ENCODE results near the gene NLRX1. TPM values are rescaled to one million over a fixed set of nuclear protein-coding genes. Genes with fewer than 3 reads are reported as not detected.
"Not testable (repeated sequence)": the region's sequence is repeated elsewhere in the genome, so short reads cannot be mapped to it uniquely, and the experiment has no call there.

NLRX1 gene
- total RNA-seq, 1 donor from 2014 or later, result 10.2 TPM

GRCh38 chr11:119196833-119197483 lies 28.4 kb downstream of the NLRX1 start:
- Histone ChIP-seq H3K4me1 (no peaks in the 10 kb centered on the region), H3K4me2 (no peak overlapping the region), H3K4me3 (no peak overlapping the region), H2AFZ (replicated peaks) (no peak overlapping the region), H3K27ac (no peak overlapping the region), H3K27me3 (no peaks in the 10 kb centered on the region), H3F3A (ENCODE audit: low read depth) (no peaks in the 10 kb centered on the region), H3K79me2 (ENCODE audit: low read depth) (no peaks in the 10 kb centered on the region), H3K9ac (no peak overlapping the region), H4K20me1 (ENCODE audit: low read depth) (no peaks in the 10 kb centered on the region), H3K36me3 (no peaks in the 10 kb centered on the region), H3K9me3 (ENCODE audit: low read depth) (no peaks in the 10 kb centered on the region)
- Mint-ChIP-seq H3K27ac (no peak overlapping the region), H3K36me3 (no peaks in the 10 kb centered on the region), H3K27me3 (ENCODE audit: insufficient read depth, low read depth) (peaks cover 2% of the 10 kb centered on the region), H3K9me3 (no peaks in the 10 kb centered on the region), H3K4me3 (no peak overlapping the region), H3K4me1 (no peaks in the 10 kb centered on the region)
- peak; percentile 89 for TF ChIP-seq CTCF (IDR thresholded peaks at IDR 0.05)
- no peak for TF ChIP-seq EZH2 (IDR thresholded peaks at IDR 0.05)
- peak; percentile 84 for DNase-seq (ENCODE audit: low spot score)

- Mint-ChIP-seq H3K36me3 (no peaks in the 10 kb centered on the region), H3K27ac (no peak overlapping the region), H3K4me1 (no peaks in the 10 kb centered on the region), H3K4me3 (no peak overlapping the region), H3K27me3 (ENCODE audit: insufficient read depth, low read depth) (no peaks in the 10 kb centered on the region), H3K9me3 (no peaks in the 10 kb centered on the region)
- Histone ChIP-seq H3K36me3 (no peaks in the 10 kb centered on the region), H4K20me1 (ENCODE audit: low read depth) (no peaks in the 10 kb centered on the region), H2AFZ (replicated peaks) (no peak overlapping the region), H3F3A (ENCODE audit: low read depth) (no peaks in the 10 kb centered on the region), H3K79me2 (ENCODE audit: low read depth) (no peaks in the 10 kb centered on the region), H3K27ac (no peak overlapping the region), H3K9me3 (ENCODE audit: low read depth) (no peaks in the 10 kb centered on the region), H3K4me3 (no peak overlapping the region), H3K9ac (no peak overlapping the region), H3K4me2 (no peak overlapping the region), H3K4me1 (no peaks in the 10 kb centered on the region), H3K27me3 (no peaks in the 10 kb centered on the region)
- no peak for DNase-seq (ENCODE audit: low spot score)
- no peak for TF ChIP-seq EZH2 (IDR thresholded peaks at IDR 0.05)
- TF ChIP-seq CTCF (IDR thresholded peaks at IDR 0.05), result no peak
- TF ChIP-seq EZH2phosphoT487 (IDR thresholded peaks at IDR 0.05), result no peak
Measured at GRCh38 chr11:119198925-119199324, 30.4 kb downstream of the NLRX1 start.

DNA sequence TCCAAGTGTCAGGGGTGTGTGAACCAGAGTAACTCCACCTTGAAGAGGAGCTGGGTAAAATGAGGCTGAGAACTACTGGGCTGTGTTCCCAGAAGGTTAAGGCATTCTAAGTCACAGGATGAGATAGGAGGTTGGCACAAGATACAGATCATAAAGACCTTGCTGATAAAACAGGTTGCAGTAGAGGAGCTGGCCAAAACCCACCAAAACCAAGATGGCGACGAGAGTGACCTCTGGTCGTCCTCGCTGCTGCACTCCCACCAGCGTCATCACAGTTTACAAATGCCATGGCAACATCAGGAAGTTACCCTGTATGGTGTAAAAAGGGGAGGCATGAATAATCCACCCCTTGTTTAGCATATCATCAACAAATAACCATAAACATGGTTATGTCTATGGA lies 32.7 kb downstream of the NLRX1 start:
- not testable (repeated sequence) for H3K27ac ChIP-seq; DNase-seq (ENCODE audit: low spot score); H3K27ac Mint-ChIP-seq; H3K4me3 ChIP-seq; H3K4me1 Mint-ChIP-seq; H3K36me3 Mint-ChIP-seq; H2AFZ ChIP-seq (replicated peaks); H3K27me3 ChIP-seq; H4K20me1 ChIP-seq (ENCODE audit: low read depth); H3K4me3 Mint-ChIP-seq; H3K4me2 ChIP-seq; H3F3A ChIP-seq (ENCODE audit: low read depth); H3K9me3 Mint-ChIP-seq; H3K4me1 ChIP-seq; H3K27me3 Mint-ChIP-seq (ENCODE audit: insufficient read depth, low read depth); H3K36me3 ChIP-seq; H3K9me3 ChIP-seq (ENCODE audit: low read depth); H3K9ac ChIP-seq; H3K79me2 ChIP-seq (ENCODE audit: low read depth)

DNA sequence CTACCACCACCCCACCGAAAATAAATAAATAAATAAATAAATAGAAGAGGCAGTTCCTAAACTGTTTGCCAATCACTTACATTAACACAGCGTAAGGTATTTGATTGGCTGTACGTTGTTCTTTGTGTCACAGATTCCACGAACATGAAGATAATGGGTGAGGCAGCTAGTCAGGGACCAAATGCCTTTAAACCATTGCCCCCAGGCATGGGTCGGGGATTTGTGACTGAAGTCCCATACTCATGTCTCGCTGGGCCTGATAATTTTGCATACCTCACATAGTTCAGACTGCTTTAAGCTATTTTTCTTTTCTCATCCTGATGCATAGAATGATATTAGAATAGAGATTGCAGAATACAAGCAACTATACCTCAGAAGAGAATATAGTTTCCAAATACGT lies 34.0 kb downstream of the NLRX1 start:
- Mint-ChIP-seq H3K4me1 (peaks cover 10% of the 10 kb centered on the region), H3K27me3 (ENCODE audit: insufficient read depth, low read depth) (peaks cover 3% of the 10 kb centered on the region), H3K36me3 (no peaks in the 10 kb centered on the region), H3K9me3 (no peaks in the 10 kb centered on the region), H3K4me3 (no peak overlapping the region), H3K27ac (no peak overlapping the region)
- no peak overlapping the region for H2AFZ ChIP-seq (replicated peaks)
- H4K20me1 ChIP-seq (ENCODE audit: low read depth), result peaks cover 7% of the 10 kb centered on the region
- H3K9ac ChIP-seq, result no peak overlapping the region
- no peak overlapping the region for H3K4me2 ChIP-seq
- no peak for TF ChIP-seq EZH2phosphoT487 (IDR thresholded peaks at IDR 0.05)
- TF ChIP-seq EZH2 (IDR thresholded peaks at IDR 0.05), result no peak
- no peak for TF ChIP-seq CTCF (IDR thresholded peaks at IDR 0.05)
- H3K79me2 ChIP-seq (ENCODE audit: low read depth), result peaks cover 9% of the 10 kb centered on the region
- H3K9me3 ChIP-seq (ENCODE audit: low read depth), result no peaks in the 10 kb centered on the region
- DNase-seq (ENCODE audit: low spot score), result no peak
- peaks cover 12% of the 10 kb centered on the region for H3K4me1 ChIP-seq
- H3K36me3 ChIP-seq, result no peaks in the 10 kb centered on the region
- H3F3A ChIP-seq (ENCODE audit: low read depth), result peaks cover 17% of the 10 kb centered on the region
- H3K27me3 ChIP-seq, result no peaks in the 10 kb centered on the region
- no peak overlapping the region for H3K27ac ChIP-seq
- no peak overlapping the region for H3K4me3 ChIP-seq
